Measurements from ENCODE around the gene BAZ2B.
A peak's percentile ranks its signal among the peaks of the same experiment; 100 is the strongest.

BAZ2B gene

DNA sequence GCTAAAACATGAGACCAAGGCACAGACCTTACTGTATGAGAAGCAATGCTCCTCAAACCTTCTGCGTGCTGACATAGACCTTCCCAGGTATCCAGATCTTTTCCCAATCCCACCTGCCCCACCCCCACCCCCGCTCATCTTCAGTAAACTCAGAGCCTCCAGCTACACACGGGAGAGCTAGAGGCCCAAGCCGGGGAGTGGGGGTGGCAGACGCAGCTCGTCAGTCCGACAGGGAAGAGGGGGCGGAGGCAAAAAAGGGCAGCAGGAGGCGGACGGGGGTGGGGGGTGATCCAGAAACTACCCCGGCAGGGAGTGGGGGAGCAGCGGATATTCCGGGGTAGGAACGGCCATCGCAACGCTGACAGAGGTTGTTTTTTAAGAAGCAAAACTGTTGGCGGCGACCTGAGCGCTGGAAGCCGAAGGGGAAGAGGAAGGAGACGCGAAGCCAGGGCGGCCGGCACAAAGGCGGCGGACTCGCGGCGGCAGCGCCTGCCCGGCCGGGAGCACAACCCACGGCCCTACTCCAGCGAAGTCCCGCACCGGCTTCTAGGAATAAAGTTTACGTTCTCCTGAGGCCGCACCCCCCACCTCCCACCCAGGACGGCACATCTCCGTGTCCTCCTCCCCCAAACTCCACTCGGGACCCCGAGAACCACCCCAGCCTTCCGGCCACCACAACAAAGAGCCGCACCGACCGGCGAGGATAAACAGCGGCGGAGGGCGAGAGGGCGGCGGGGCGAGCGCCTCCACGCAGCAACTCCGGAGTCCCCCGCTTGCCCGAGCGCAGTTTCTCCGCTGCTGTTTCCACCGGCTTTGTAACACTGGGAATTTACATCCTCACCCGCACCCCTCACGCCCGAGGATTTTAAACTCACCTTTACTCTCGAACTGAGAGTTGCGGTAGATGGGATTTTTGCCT is 722 bp downstream of the BAZ2B start:
- DNase-seq (ENCODE audit: extremely low spot score, insufficient read length, low read depth) (peak; percentile 39), FAIRE-seq (peak; percentile 68)

DNA sequence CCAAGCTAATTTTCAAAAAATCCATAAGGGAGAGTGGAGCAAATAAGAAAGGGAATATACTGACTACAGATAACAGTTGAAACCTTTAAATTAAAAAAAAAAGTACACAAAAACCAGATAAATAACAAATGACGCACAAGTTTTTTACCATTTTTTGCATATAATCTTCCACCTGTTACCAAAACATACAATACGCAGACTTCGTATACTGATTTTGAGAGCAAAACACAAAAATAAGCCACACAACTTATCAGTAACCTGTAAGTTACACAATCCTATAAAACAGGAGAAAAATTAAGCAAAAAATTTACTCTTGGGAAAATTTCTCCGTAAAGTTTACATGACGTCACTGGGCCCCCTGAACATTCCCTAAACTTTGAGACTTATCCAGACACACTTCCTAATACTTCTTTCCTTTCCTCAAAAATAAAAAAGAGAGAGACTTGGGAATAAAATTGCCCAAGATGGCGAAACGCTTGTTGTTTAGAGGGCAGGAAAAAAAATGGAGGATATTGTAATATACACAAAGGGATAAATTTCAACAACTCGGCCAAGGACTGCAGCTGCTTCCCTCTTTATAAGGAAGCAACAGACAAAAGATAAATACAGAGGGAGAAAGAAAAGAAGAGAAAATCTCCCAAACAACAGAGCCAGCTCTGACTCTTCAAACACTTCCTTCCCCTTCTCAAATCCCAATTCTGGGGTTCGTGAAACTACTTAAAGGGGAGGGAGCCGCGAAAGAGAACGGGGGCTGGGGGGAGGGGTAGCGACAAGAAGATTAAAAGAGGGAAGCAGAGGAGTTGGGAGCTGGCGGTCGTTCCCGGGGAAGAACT is 1.6 kb downstream of the BAZ2B start:
- FAIRE-seq, result peak; percentile 12
- DNase-seq (ENCODE audit: extremely low spot score, insufficient read length, low read depth), result no peak

- no peak for FAIRE-seq
Observed at GRCh38 chr2:159613651-159614285, 2.6 kb downstream of the BAZ2B start.

DNA sequence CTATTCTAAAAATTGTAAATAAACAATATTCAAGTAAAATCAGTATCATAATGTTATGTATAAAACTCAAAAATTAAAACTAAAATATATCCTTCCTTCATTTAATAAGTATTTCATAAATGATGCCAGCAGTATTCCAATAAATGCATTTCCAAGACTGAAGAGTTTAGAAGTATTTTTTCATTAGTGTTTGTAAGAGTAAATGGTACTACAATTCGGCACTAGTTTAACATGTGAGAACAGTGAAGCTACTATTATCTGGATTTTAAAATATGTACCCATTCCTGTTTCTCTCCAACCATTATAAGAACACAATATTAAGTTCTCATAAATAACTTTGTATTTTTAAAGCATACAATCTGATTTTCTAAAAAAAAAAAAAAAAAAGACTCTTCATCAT is 3.3 kb downstream of the BAZ2B start:
- DNase-seq (ENCODE audit: extremely low spot score, insufficient read length, low read depth), result no peak
- no peak for FAIRE-seq

More at GRCh38 chr2:159613651-159614285, 2.6 kb downstream of the BAZ2B start:
- DNase-seq (ENCODE audit: extremely low spot score, insufficient read length, low read depth), result no peak

- FAIRE-seq (no peak), DNase-seq (ENCODE audit: extremely low spot score, insufficient read length, low read depth) (no peak)
Observed at GRCh38 chr2:159612255-159612901, 4.0 kb downstream of the BAZ2B start.

DNA sequence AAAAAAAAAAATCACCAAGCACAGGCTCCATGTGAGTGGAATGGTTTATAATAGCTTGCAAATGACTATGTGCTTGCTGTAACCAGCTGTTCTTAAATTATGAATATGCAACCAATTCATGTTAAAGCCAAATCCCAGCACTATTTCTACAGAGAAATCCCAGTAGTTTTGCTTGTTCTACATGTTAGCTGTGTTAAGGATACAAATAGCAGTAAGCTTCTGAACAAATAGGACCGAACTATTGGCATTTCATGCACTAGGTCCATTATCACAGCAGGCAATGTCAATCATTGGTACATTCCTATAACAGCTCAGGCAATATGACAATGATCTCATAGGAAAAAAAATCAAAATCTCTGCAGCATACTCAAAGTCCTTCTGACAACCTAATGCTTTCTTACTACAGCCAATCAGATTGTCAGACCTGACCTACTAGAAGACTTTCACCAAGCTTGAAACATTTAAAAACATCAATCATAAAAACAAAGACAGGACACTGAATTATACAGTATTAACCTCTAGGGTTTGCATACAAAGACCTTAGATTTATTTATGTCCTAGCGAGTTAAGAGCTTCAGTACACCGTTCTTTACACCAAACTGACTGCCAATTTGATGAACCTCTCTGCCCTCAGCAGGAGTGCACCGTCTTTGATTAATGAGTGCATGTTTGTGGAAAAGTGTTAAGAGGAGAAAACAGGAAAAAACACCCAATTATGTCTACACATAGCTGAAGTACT is 6.4 kb downstream of the BAZ2B start:
- no peak for DNase-seq (ENCODE audit: extremely low spot score, insufficient read length, low read depth)
- peak; percentile 12 for FAIRE-seq

GRCh38 chr2:159608723-159609308 is 7.5 kb downstream of the BAZ2B start:
- no peak for DNase-seq (ENCODE audit: extremely low spot score, insufficient read length, low read depth)
- no peak for FAIRE-seq

- DNase-seq (ENCODE audit: extremely low spot score, insufficient read length, low read depth) (no peak), FAIRE-seq (no peak)
Observed at GRCh38 chr2:159608108-159608507, 8.2 kb downstream of the BAZ2B start.

- DNase-seq (ENCODE audit: extremely low spot score, insufficient read length, low read depth), result no peak
- FAIRE-seq, result no peak
Observed at GRCh38 chr2:159606287-159606686, 10.1 kb downstream of the BAZ2B start.

- DNase-seq (ENCODE audit: extremely low spot score, insufficient read length, low read depth) (no peak), FAIRE-seq (no peak)
Observed at GRCh38 chr2:159605441-159606178, 10.7 kb downstream of the BAZ2B start.

DNA sequence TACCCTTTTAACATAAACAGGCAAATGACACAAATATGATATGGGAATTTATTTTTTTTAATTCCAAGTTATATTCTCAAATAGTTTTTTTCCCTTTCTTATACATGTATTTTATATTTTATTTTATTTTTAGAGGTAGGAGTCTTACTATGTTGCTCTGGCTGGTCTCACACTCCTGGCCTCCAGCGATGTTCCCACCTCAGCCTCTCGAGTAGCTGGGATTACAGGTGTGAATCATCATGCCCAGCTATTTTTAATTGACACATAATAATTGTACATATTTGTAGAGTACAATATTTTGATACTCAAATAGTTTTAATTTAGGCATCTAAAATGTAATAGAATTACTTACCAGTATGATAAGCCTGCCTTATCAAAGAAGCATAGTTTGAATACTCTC is 12.2 kb downstream of the BAZ2B start:
- DNase-seq (ENCODE audit: extremely low spot score, insufficient read length, low read depth) (no peak), FAIRE-seq (no peak)

- no peak for FAIRE-seq
- no peak for DNase-seq (ENCODE audit: extremely low spot score, insufficient read length, low read depth)
Observed at GRCh38 chr2:159600752-159601151, 15.6 kb downstream of the BAZ2B start.

- no peak for FAIRE-seq
Observed at GRCh38 chr2:159595410-159596046, 20.8 kb downstream of the BAZ2B start.

GRCh38 chr2:159592441-159592840 is 23.9 kb downstream of the BAZ2B start:
- no peak for FAIRE-seq
- DNase-seq (ENCODE audit: extremely low spot score, insufficient read length, low read depth), result no peak

More at GRCh38 chr2:159595410-159596046, 20.8 kb downstream of the BAZ2B start:
- DNase-seq (ENCODE audit: extremely low spot score, insufficient read length, low read depth), result no peak

DNA sequence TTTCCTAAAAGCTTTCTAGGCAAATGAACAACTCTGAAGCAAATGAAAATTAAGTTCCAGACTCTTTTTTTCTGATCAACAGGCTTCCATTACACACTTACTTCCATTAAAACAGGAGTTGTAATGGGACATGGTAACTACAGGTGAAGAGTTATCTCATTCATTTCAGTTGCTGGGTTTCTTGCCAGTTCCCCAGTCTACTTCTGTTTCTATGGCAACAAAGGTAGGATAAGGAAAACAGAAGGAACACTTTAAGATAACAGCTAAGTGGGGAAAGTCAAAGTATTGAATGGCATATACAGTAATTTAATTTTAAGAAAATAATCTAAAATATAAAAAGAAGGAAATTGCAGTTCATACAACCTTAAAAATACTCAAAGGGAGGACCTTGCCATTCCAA is 25.1 kb downstream of the BAZ2B start:
- FAIRE-seq, result no peak
- no peak for DNase-seq (ENCODE audit: extremely low spot score, insufficient read length, low read depth)

GRCh38 chr2:159589286-159589685 is 27.1 kb downstream of the BAZ2B start:
- no peak for FAIRE-seq

DNA sequence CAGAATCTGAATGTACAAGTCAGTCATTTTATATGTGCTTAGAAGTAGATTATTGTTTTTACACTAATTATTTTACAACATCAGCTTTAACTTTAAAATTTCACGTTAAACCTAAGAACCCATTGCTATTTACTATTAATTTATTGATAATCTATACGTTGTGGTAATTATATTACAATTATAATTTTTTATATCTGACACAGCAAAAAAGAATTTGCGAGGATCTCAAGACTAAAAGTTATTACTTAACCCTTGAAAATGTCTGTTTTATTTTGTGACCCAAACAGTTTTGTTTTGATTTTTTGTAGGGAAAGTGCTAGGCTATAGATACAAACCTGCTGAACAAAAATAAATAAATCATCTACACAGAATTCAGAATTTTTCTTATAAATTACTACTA is 30.3 kb downstream of the BAZ2B start:
- no peak for FAIRE-seq
- DNase-seq (ENCODE audit: extremely low spot score, insufficient read length, low read depth), result no peak

More at GRCh38 chr2:159589286-159589685, 27.1 kb downstream of the BAZ2B start:
- DNase-seq (ENCODE audit: extremely low spot score, insufficient read length, low read depth), result no peak

GRCh38 chr2:159585622-159586021 is 30.7 kb downstream of the BAZ2B start:
- FAIRE-seq (no peak), DNase-seq (ENCODE audit: extremely low spot score, insufficient read length, low read depth) (no peak)
